ENCODE measurements around the gene P3H3. TPM values are rescaled to one million over a fixed set of nuclear protein-coding genes. Genes with fewer than 3 reads are reported as not detected.

Gene P3H3
- total and polyA plus RNA-seq, 2 donors: 1.0 to 4.4 TPM

- 95% methylated on average over 20 of the region's 20 CpGs for WGBS
Measured at GRCh38 chr12:6817662-6818157, 10.5 kb upstream of the P3H3 start.

GRCh38 chr12:6818222-6818621 lies 10.0 kb upstream of the P3H3 start:
- Histone ChIP-seq H3K27ac (ENCODE audit: low read depth in 1 of 2, low read length in 1 of 2) (no peak overlapping the region), H3K9me3 (ENCODE audit: control insufficient read depth in 2 of 2, insufficient read depth in 1 of 2, low read length in 1 of 2) (peaks cover 0 to 3% of the 10 kb centered on the region in 2 donors), H3K36me3 (ENCODE audit: control insufficient read depth in 2 of 2, insufficient read depth in 2 of 2, low read length in 1 of 2) (peaks cover 61 to 73% of the 10 kb centered on the region in 2 donors), H3K27me3 (ENCODE audit: control insufficient read depth in 2 of 2, insufficient read depth in 1 of 2, low read length in 1 of 2) (peaks cover 0 to 20% of the 10 kb centered on the region in 2 donors), H3K4me3 (ENCODE audit: low read length in 2 of 2) (no peak overlapping the region), H3K4me1 (ENCODE audit: control insufficient read depth in 2 of 2, insufficient read depth in 2 of 2, low read length in 2 of 2) (peaks cover 6 to 43% of the 10 kb centered on the region in 2 donors)
- WGBS: 96% methylated on average over 10 of the region's 10 CpGs
- DNase-seq (ENCODE audit: low read depth in 6 of 9, low spot score in 9 of 9): no peak

More at GRCh38 chr12:6817662-6818157, 10.5 kb upstream of the P3H3 start:
- no peak for DNase-seq (ENCODE audit: low read depth in 6 of 9, low spot score in 9 of 9)
- Histone ChIP-seq H3K9me3 (ENCODE audit: control insufficient read depth in 2 of 2, insufficient read depth in 1 of 2, low read length in 1 of 2) (peaks cover 0 to 3% of the 10 kb centered on the region in 2 donors), H3K36me3 (ENCODE audit: control insufficient read depth in 2 of 2, insufficient read depth in 2 of 2, low read length in 1 of 2) (peaks cover 62 to 77% of the 10 kb centered on the region in 2 donors), H3K4me3 (ENCODE audit: low read length in 2 of 2) (no peak overlapping the region), H3K27me3 (ENCODE audit: control insufficient read depth in 2 of 2, insufficient read depth in 1 of 2, low read length in 1 of 2) (peaks cover 0 to 15% of the 10 kb centered on the region in 2 donors), H3K4me1 (ENCODE audit: control insufficient read depth in 2 of 2, insufficient read depth in 2 of 2, low read length in 2 of 2) (peaks cover 6 to 41% of the 10 kb centered on the region in 2 donors), H3K27ac (ENCODE audit: low read depth in 1 of 2, low read length in 1 of 2) (no peak overlapping the region)

GRCh38 chr12:6818645-6819044 lies 9.6 kb upstream of the P3H3 start:
- Histone ChIP-seq H3K4me1 (ENCODE audit: control insufficient read depth in 2 of 2, insufficient read depth in 2 of 2, low read length in 2 of 2) (peaks cover 6 to 43% of the 10 kb centered on the region in 2 donors), H3K36me3 (ENCODE audit: control insufficient read depth in 2 of 2, insufficient read depth in 2 of 2, low read length in 1 of 2) (peaks cover 61 to 70% of the 10 kb centered on the region in 2 donors), H3K9me3 (ENCODE audit: control insufficient read depth in 2 of 2, insufficient read depth in 1 of 2, low read length in 1 of 2) (peaks cover 0 to 3% of the 10 kb centered on the region in 2 donors), H3K4me3 (ENCODE audit: low read length in 2 of 2) (no peak overlapping the region), H3K27ac (ENCODE audit: low read depth in 1 of 2, low read length in 1 of 2) (no peak overlapping the region), H3K27me3 (ENCODE audit: control insufficient read depth in 2 of 2, insufficient read depth in 1 of 2, low read length in 1 of 2) (peaks cover 0 to 24% of the 10 kb centered on the region in 2 donors)
- 97% methylated on average over 5 of the region's 5 CpGs for WGBS
- DNase-seq (ENCODE audit: low read depth in 6 of 9, low spot score in 9 of 9): no peak

GRCh38 chr12:6819106-6820030 lies 8.8 kb upstream of the P3H3 start:
- no peak overlapping the region for H3K4me3 ChIP-seq (ENCODE audit: low read length in 2 of 2)
- peaks cover 55 to 63% of the 10 kb centered on the region in 2 donors for H3K36me3 ChIP-seq (ENCODE audit: control insufficient read depth in 2 of 2, insufficient read depth in 2 of 2, low read length in 1 of 2)
- peaks cover 0 to 31% of the 10 kb centered on the region in 2 donors for H3K27me3 ChIP-seq (ENCODE audit: control insufficient read depth in 2 of 2, insufficient read depth in 1 of 2, low read length in 1 of 2)
- 96% methylated on average over 13 of the region's 13 CpGs for WGBS
- H3K9me3 ChIP-seq (ENCODE audit: control insufficient read depth in 2 of 2, insufficient read depth in 1 of 2, low read length in 1 of 2): peaks cover 0 to 3% of the 10 kb centered on the region in 2 donors
- peaks cover 6 to 43% of the 10 kb centered on the region in 2 donors for H3K4me1 ChIP-seq (ENCODE audit: control insufficient read depth in 2 of 2, insufficient read depth in 2 of 2, low read length in 2 of 2)
- no peak overlapping the region for H3K27ac ChIP-seq (ENCODE audit: low read depth in 1 of 2, low read length in 1 of 2)
- no peak for DNase-seq (ENCODE audit: low read depth in 6 of 9, low spot score in 9 of 9)

GRCh38 chr12:6820166-6820565 lies 8.0 kb upstream of the P3H3 start:
- Histone ChIP-seq H3K27me3 (ENCODE audit: control insufficient read depth in 2 of 2, insufficient read depth in 1 of 2, low read length in 1 of 2) (peaks cover 0 to 38% of the 10 kb centered on the region in 2 donors), H3K4me1 (ENCODE audit: control insufficient read depth in 2 of 2, insufficient read depth in 2 of 2, low read length in 2 of 2) (peaks cover 6 to 45% of the 10 kb centered on the region in 2 donors), H3K36me3 (ENCODE audit: control insufficient read depth in 2 of 2, insufficient read depth in 2 of 2, low read length in 1 of 2) (peaks cover 47 to 55% of the 10 kb centered on the region in 2 donors), H3K4me3 (ENCODE audit: low read length in 2 of 2) (no peak overlapping the region), H3K9me3 (ENCODE audit: control insufficient read depth in 2 of 2, insufficient read depth in 1 of 2, low read length in 1 of 2) (peaks cover 0 to 3% of the 10 kb centered on the region in 2 donors), H3K27ac (ENCODE audit: low read depth in 1 of 2, low read length in 1 of 2) (no peak overlapping the region)
- 98% methylated on average over 5 of the region's 5 CpGs for WGBS
- DNase-seq (ENCODE audit: low read depth in 6 of 9, low spot score in 9 of 9): no peak

- Histone ChIP-seq H3K27ac (ENCODE audit: low read depth in 1 of 2, low read length in 1 of 2) (peak within 1 kb of the TSS; percentile 11 to 59), H3K36me3 (ENCODE audit: control insufficient read depth in 2 of 2, insufficient read depth in 2 of 2, low read length in 1 of 2) (peaks cover 31 to 38% of the 10 kb centered on the region in 2 donors), H3K27me3 (ENCODE audit: control insufficient read depth in 2 of 2, insufficient read depth in 1 of 2, low read length in 1 of 2) (peaks cover 2 to 54% of the 10 kb centered on the region in 2 donors), H3K9me3 (ENCODE audit: control insufficient read depth in 2 of 2, insufficient read depth in 1 of 2, low read length in 1 of 2) (peaks cover 0 to 10% of the 10 kb centered on the region in 2 donors), H3K4me3 (ENCODE audit: low read length in 2 of 2) (peak within 1 kb of the TSS; percentile 8 to 37), H3K4me1 (ENCODE audit: control insufficient read depth in 2 of 2, insufficient read depth in 2 of 2, low read length in 2 of 2) (peaks cover 6 to 51% of the 10 kb centered on the region in 2 donors)
- peak in 2 of 9 donors; percentile 22 to 37 for DNase-seq (ENCODE audit: low read depth in 6 of 9, low spot score in 9 of 9)
- WGBS: 4% methylated on average over 28 of the region's 28 CpGs
Measured at GRCh38 chr12:6821591-6822425, 6.4 kb upstream of the P3H3 start, which contains the start of gene GPR162. Gene GPR162, plus strand, starts transcription at chr12:6821821. Its CDS starts 2,078 bp downstream, at chr12:6823899.

- 89% methylated on average over 7 of the region's 7 CpGs for WGBS
- peaks cover 9 to 62% of the 10 kb centered on the region in 2 donors for H3K27me3 ChIP-seq (ENCODE audit: control insufficient read depth in 2 of 2, insufficient read depth in 1 of 2, low read length in 1 of 2)
- H3K4me1 ChIP-seq (ENCODE audit: control insufficient read depth in 2 of 2, insufficient read depth in 2 of 2, low read length in 2 of 2): peaks cover 6 to 57% of the 10 kb centered on the region in 2 donors
- no peak overlapping the region for H3K27ac ChIP-seq (ENCODE audit: low read depth in 1 of 2, low read length in 1 of 2)
- peaks cover 23 to 31% of the 10 kb centered on the region in 2 donors for H3K36me3 ChIP-seq (ENCODE audit: control insufficient read depth in 2 of 2, insufficient read depth in 2 of 2, low read length in 1 of 2)
- no peak overlapping the region for H3K4me3 ChIP-seq (ENCODE audit: low read length in 2 of 2)
- peaks cover 0 to 15% of the 10 kb centered on the region in 2 donors for H3K9me3 ChIP-seq (ENCODE audit: control insufficient read depth in 2 of 2, insufficient read depth in 1 of 2, low read length in 1 of 2)
- DNase-seq (ENCODE audit: low read depth in 6 of 9, low spot score in 9 of 9): no peak
Measured at GRCh38 chr12:6822426-6823135, 5.6 kb upstream of the P3H3 start.
